Measurements from ENCODE around the gene MBD3.
"Not testable (repeated sequence)": the region's sequence is repeated elsewhere in the genome, so short reads cannot be mapped to it uniquely, and the experiment has no call there.

Gene MBD3

GRCh38 chr19:1568320-1569019, 24.2 kb downstream of the MBD3 start, which contains the start of gene MEX3D:
MEX3D (minus strand) TSS chr19:1568325; CDS start chr19:1568058, 267 bp downstream.
- DNase-seq, result peak; percentile 62 to 85

GRCh38 chr19:1567848-1568227, 24.8 kb downstream of the MBD3 start:
- DNase-seq, result no peak

- DNase-seq, result peak in 1 of 2 donors; percentile 16
These were observed 25.4 kb downstream of the MBD3 start for GRCh38 chr19:1567116-1567847.

- no peak for DNase-seq
These were observed 26.1 kb downstream of the MBD3 start for GRCh38 chr19:1566392-1567115.

- DNase-seq, result no peak
These were observed 29.4 kb downstream of the MBD3 start for GRCh38 chr19:1563251-1563650.

GRCh38 chr19:1561236-1561842, 31.3 kb downstream of the MBD3 start:
- DNase-seq, result no peak

- DNase-seq, result no peak
These were observed 32.3 kb downstream of the MBD3 start for GRCh38 chr19:1560286-1560882.

GRCh38 chr19:1558552-1558951, 34.1 kb downstream of the MBD3 start:
- DNase-seq, result no peak

- no peak for DNase-seq
These were observed 36.1 kb downstream of the MBD3 start for GRCh38 chr19:1556390-1557070.

GRCh38 chr19:1555487-1556389, 36.9 kb downstream of the MBD3 start:
- no peak for DNase-seq

- DNase-seq, result no peak
These were observed 37.7 kb downstream of the MBD3 start for GRCh38 chr19:1554968-1555367.

- no peak for DNase-seq
These were observed 39.2 kb downstream of the MBD3 start for GRCh38 chr19:1553415-1553814.

- DNase-seq, result no peak
These were observed 41.3 kb downstream of the MBD3 start for GRCh38 chr19:1551068-1552040.

GRCh38 chr19:1549332-1549945, 43.2 kb downstream of the MBD3 start:
- DNase-seq, result no peak

GRCh38 chr19:1540365-1540925, 52.2 kb downstream of the MBD3 start:
- no peak for DNase-seq

GRCh38 chr19:1539749-1540148, 52.9 kb downstream of the MBD3 start:
- DNase-seq, result not testable (repeated sequence)

GRCh38 chr19:1538978-1539377, 53.7 kb downstream of the MBD3 start:
- no peak for DNase-seq

GRCh38 chr19:1535699-1536098, 57.0 kb downstream of the MBD3 start:
- not testable (repeated sequence) for DNase-seq

- DNase-seq, result no peak
These were observed 57.7 kb downstream of the MBD3 start for GRCh38 chr19:1534972-1535371.

Data from inflammatory macrophage treated with lipopolysaccharide for 1 hour (primary cell).